ENCODE measurements around the gene KRTAP5-5.

- TF ChIP-seq CTCF (IDR thresholded peaks at IDR 0.05) (no peak), POLR2AphosphoS5 (IDR thresholded peaks at IDR 0.05) (no peak), POLR2A (IDR thresholded peaks at IDR 0.05) (no peak)
Measured at GRCh38 chr11:1668911-1669473, 39.4 kb downstream of the KRTAP5-5 start.
